Colonic mucosa (tissue), 4 donors: ENCODE results near the gene CFAP100. TPM values are rescaled to one million over a fixed set of nuclear protein-coding genes. Genes with fewer than 3 reads are reported as not detected.
A peak's percentile ranks its signal among the peaks of the same experiment; 100 is the strongest.

Experiments
- DNase-seq: peaks from one replicate; pipeline ENCODE4 v3.0.0-alpha.2; 2020
- H3K27ac ChIP-seq: fragments of 200-600 bp; one replicate; pipeline ENCODE4 v1.8.0; 2021
- H3K27me3 ChIP-seq: fragments of 200-600 bp; one replicate; pipeline ENCODE4 v1.8.0; 2021
- H3K36me3 ChIP-seq: fragments of 200-600 bp; one replicate; pipeline ENCODE4 v1.8.0; 2021
- H3K4me1 ChIP-seq: fragments of 200-600 bp; one replicate; pipeline ENCODE4 v1.8.0; 2021; ENCODE audit warnings: mild to moderate bottlenecking
- H3K4me3 ChIP-seq: fragments of 200-600 bp; one replicate; pipeline ENCODE4 v1.8.0; 2021
- H3K9ac ChIP-seq, 2 donors: one replicate each; pipeline ENCODE4 v1.7.0; 2013; ENCODE audit warnings: control low read depth in 2 of 2, low read depth in 2 of 2, low read length in 2 of 2
- H3K9me3 ChIP-seq: fragments of 200-600 bp; one replicate; pipeline ENCODE4 v1.8.0; 2021
- CTCF ChIP-seq: fragments of 200-600 bp; IDR thresholded peaks from one replicate; pipeline ENCODE4 v1.8.0; 2022; ENCODE audit warnings: antibody characterized with exemption, mild to moderate bottlenecking
- intact Hi-C: fragments of 100-400 bp; cut with DNase I; formaldehyde crosslinking; loops from one replicate; pipeline ENCODE4 v1.14.1; 2022
- total RNA-seq, 2 donors: library from RNA; stranded (reverse); fragmentation: NEBNext Ultra II Directional in 1 of 2; extraction: Animal tissue kit (Norgen Biotek cat#: 25700) in 1 of 2; gene quantifications; one replicate each; pipeline ENCODE4 v1.2.1, GENCODE V29; 2021
- donor health status: healthy.
- donor health status: DM: no; HTN: no; CAD: no.
- donor health status: DM: no; HTN: no; CAD: no.

CFAP100 gene
- total RNA-seq, 2 donors from 2014 or later: not detected

GRCh38 chr3:126480206-126480605 lies 85.5 kb downstream of the CFAP100 start:
- no peaks in the 10 kb centered on the region for H3K36me3 ChIP-seq
- TF ChIP-seq CTCF: no peak
- H3K27ac ChIP-seq: no peak overlapping the region
- no peak overlapping the region for H3K4me3 ChIP-seq
- H3K4me1 ChIP-seq: no peaks in the 10 kb centered on the region
- no peaks in the 10 kb centered on the region for H3K27me3 ChIP-seq
- no peaks in the 10 kb centered on the region for H3K9me3 ChIP-seq
- DNase-seq: no peak
- intact Hi-C loops: no loop called here
- no peak overlapping the region for H3K9ac ChIP-seq

- Histone ChIP-seq H3K4me3 (no peak overlapping the region), H3K36me3 (no peaks in the 10 kb centered on the region), H3K9ac (no peak overlapping the region), H3K9me3 (no peaks in the 10 kb centered on the region), H3K27ac (no peak overlapping the region), H3K4me1 (no peaks in the 10 kb centered on the region), H3K27me3 (no peaks in the 10 kb centered on the region)
- TF ChIP-seq CTCF: no peak
- intact Hi-C loops: no loop called here
- DNase-seq: no peak
Observed at GRCh38 chr3:126480861-126481260, 86.2 kb downstream of the CFAP100 start.

GRCh38 chr3:126481808-126482502 lies 87.2 kb downstream of the CFAP100 start:
- Histone ChIP-seq H3K4me3 (no peak overlapping the region), H3K9ac (no peak overlapping the region)

GRCh38 chr3:126482503-126483255 lies 88.0 kb downstream of the CFAP100 start:
- no peak for DNase-seq
- Histone ChIP-seq H3K36me3 (no peaks in the 10 kb centered on the region), H3K9ac (no peak overlapping the region), H3K4me3 (no peak overlapping the region), H3K27me3 (no peaks in the 10 kb centered on the region), H3K9me3 (no peaks in the 10 kb centered on the region), H3K4me1 (no peaks in the 10 kb centered on the region), H3K27ac (no peak overlapping the region)
- no peak for TF ChIP-seq CTCF
- intact Hi-C loops: no loop called here

More at GRCh38 chr3:126481808-126482502, 87.2 kb downstream of the CFAP100 start:
- no peaks in the 10 kb centered on the region for H3K36me3 ChIP-seq
- DNase-seq: peak; percentile 56
- H3K27ac ChIP-seq: no peak overlapping the region
- H3K27me3 ChIP-seq: no peaks in the 10 kb centered on the region
- intact Hi-C loops: no loop called here
- H3K9me3 ChIP-seq: no peaks in the 10 kb centered on the region
- no peak for TF ChIP-seq CTCF
- no peaks in the 10 kb centered on the region for H3K4me1 ChIP-seq

GRCh38 chr3:126483321-126483761 lies 88.6 kb downstream of the CFAP100 start:
- H3K4me3 ChIP-seq: no peak overlapping the region
- H3K27me3 ChIP-seq: no peaks in the 10 kb centered on the region
- no peaks in the 10 kb centered on the region for H3K4me1 ChIP-seq
- H3K36me3 ChIP-seq: no peaks in the 10 kb centered on the region
- intact Hi-C loops: no loop called here
- H3K9ac ChIP-seq: no peak overlapping the region
- no peak for DNase-seq
- TF ChIP-seq CTCF: no peak
- no peaks in the 10 kb centered on the region for H3K9me3 ChIP-seq
- no peak overlapping the region for H3K27ac ChIP-seq
